NB4 (cell line): ENCODE data around the gene STK35.

Source experiments
- TF ChIP-seq, protein P1 (sequence below): IDR thresholded peaks from one replicate; pipeline ENCODE4 v1.5.1; 2012; ENCODE audit warnings: low read depth, low read length
- TF ChIP-seq, protein P2 (sequence below): IDR thresholded peaks from 2 replicates; pipeline ENCODE4 v1.6.1; 2011; ENCODE audit warnings: low read depth, low read length

DNA sequence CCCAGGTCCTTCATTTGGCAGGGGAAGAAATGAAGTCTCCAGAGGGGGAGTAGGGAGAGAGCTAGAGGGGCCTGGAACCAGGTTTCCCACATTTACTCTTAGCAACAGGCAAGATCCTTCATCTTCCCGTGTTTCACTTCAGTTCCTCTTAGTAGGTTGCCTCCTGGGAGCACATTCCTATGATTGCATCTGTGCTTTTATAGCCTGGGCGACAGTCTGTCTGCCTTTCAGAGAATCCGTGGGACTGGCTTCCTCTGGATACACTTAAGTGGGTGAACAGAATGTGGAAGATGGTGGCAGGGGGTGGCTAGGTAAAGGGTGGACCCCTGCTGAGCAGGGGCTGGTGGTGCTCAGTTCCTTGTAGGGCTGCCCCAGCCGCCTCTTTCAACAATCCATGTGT is 33.4 kb downstream of the STK35 start:
- TF ChIP-seq, protein P1, sequence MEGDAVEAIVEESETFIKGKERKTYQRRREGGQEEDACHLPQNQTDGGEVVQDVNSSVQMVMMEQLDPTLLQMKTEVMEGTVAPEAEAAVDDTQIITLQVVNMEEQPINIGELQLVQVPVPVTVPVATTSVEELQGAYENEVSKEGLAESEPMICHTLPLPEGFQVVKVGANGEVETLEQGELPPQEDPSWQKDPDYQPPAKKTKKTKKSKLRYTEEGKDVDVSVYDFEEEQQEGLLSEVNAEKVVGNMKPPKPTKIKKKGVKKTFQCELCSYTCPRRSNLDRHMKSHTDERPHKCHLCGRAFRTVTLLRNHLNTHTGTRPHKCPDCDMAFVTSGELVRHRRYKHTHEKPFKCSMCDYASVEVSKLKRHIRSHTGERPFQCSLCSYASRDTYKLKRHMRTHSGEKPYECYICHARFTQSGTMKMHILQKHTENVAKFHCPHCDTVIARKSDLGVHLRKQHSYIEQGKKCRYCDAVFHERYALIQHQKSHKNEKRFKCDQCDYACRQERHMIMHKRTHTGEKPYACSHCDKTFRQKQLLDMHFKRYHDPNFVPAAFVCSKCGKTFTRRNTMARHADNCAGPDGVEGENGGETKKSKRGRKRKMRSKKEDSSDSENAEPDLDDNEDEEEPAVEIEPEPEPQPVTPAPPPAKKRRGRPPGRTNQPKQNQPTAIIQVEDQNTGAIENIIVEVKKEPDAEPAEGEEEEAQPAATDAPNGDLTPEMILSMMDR = no peak
- TF ChIP-seq, protein P2, sequence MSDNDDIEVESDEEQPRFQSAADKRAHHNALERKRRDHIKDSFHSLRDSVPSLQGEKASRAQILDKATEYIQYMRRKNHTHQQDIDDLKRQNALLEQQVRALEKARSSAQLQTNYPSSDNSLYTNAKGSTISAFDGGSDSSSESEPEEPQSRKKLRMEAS = no peak
